GM21717 (cell line): ENCODE data around the gene STK32B.
"Not testable (repeated sequence)": the region's sequence is repeated elsewhere in the genome, so short reads cannot be mapped to it uniquely, and the experiment has no call there.

ENCODE experiments used
- ATAC-seq: cut with Tn5 transposase; IDR thresholded peaks from one replicate; pipeline ENCODE4 v1.9.1; 2021; ENCODE audit warnings: mild to moderate bottlenecking, moderate library complexity; ENCODE audit not compliant: unreplicated experiment

STK32B gene

DNA sequence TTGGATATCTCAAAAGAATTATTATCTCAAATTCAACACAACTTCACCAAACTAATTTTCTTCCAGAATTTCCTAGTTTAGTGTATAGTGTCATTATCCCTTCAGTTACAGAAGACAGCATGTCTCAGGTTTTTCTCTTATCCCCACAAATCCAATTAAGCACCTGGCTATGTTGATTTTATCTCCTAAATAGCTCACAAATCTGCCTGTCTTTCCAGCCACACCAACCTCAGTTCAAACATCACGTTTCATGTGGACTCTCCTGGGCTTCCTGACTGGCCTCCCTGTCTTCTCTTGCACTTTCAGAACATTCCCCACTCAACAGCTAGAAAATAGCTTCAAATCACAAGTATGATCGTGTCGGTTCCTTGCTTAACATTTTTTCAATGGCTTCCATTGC is 14.8 kb downstream of the STK32B start:
- no peak for ATAC-seq

DNA sequence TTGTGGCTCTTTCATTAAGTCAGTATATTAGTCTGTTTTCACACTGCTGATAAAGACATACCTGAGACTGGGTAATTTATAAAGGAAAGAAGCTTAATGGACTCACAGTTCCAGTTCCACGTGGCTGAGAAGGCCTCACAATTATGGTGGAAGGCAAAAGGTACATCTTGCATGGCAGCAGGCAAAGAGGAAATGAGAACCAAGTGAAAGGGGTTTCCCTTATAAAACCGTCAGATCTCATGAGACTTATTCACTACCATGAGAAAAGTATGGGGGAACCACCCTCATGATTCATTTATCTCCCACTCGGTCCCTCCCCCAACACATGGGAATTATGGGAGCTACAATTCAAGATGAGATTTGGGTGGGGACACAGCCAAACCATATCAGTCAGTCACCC is 15.7 kb downstream of the STK32B start:
- not testable (repeated sequence) for ATAC-seq

DNA sequence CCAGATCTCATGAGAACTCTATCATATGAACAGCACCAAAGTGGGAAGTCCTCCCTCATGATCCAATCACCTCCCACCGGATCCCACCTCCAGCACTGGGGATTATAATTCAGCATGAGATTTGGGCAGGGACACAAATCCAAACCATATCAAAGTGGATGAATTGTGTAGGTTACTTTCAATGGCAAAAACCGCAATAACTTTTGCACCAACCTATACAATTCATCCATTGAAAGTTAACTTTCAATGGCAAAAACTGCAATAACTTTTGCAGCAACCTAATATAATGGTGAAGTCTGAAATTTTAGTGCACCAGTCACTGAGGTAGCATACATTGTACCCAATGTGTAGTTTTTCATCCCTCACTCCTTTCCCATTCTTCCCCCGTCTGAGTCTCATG is 16.6 kb downstream of the STK32B start:
- ATAC-seq = no peak

DNA sequence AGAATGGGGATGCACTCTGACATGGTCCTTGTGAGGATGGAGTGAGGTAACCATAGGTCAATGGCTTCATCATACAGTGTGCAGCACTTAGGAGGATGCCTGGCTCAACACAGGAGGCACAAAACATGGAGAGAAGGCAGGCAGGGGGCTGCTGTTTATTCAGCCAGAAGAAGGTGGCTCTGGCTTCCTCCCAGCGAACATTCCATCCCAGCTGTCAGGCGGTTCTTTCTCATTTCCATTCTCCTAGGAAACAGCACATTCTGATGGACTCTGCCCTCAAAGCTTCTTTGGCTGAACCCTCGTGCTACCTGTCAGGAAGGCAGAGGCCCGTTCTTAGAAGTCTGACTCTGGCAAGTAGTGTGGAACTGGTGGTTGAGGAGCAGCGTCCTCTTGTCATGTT is 18.6 kb downstream of the STK32B start:
- no peak for ATAC-seq

DNA sequence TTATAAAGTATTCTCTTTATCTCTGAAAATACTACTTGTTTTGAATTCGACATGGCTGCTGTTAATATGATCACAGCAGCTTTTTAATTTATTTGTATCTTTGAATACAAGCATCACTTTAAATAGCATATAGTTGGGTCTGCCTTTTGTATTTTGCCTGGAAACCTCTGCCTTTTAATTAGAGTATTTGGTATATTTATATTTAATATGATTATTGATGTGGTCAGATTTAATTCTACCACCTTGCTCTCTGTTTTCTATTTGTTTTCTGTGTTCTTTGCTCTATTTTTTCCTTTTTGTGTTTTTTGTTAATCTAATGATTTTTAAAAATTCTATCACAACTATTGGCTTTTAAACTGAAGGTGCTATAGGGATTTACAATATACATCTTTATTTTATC is 21.7 kb downstream of the STK32B start:
- no peak for ATAC-seq

DNA sequence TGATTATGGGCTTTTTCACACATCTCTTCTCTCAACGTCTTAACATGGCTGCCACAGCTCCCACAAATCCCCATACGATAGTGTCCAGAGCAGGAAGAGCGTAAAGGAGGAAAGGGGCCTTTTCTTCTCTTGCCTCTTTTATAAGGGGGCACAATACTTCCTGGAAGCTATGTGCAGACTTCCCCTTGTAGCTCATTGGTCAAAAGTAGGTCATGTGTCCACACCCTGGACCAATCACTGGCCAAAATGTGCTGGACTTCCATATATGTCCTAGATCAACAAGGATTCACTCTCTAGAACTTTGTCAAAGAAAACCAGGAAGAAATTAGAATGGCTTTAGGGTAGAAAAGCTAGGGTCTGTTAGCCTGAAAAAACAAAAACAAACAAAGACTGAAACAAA is 26.7 kb downstream of the STK32B start:
- ATAC-seq = no peak

DNA sequence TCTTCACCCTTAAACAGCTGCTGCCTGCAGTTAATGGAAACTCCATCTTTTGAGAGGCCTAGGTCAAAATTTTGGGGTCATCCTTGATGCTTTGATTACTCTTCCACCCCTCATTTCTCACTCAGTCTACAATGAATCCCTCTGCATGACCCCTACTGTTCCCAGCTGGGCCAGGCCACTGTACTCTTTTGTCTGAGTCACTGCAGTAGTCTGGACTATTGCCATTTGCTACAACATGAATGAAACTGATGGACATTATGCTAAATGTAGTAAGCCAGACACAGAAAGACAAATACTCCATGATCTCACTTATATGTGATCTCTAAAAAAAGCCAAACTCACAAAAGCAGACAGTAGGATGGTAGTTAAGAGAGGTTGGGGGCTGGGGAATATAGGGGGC is 28.3 kb downstream of the STK32B start:
- no peak for ATAC-seq

DNA sequence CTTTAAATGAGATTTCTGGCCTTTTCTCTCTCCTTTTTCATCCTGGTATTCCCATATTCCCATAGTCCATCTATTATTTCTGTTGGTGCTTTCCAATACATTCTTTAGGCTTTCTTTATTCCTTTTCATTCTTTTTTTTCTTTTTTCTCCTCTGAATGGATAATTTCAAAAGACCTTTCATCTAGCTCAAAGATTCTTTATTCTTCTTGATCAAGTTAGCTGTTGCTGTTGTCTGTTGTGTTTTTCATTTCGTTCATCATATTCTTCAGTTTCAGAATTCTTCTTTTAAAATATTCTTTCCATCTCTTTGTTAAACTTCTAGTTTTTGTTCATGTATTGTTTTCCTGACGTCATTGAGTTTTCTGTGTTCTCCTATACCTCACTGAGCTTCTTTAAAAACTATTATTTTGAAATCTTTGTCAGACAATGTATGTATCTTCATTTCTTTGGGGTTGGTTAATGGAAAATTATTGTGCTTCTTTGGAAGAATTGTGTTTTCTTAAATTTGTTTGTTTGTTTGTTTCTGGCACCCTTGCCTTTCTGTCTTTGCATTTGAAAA is 30.2 kb downstream of the STK32B start:
- ATAC-seq = no peak

DNA sequence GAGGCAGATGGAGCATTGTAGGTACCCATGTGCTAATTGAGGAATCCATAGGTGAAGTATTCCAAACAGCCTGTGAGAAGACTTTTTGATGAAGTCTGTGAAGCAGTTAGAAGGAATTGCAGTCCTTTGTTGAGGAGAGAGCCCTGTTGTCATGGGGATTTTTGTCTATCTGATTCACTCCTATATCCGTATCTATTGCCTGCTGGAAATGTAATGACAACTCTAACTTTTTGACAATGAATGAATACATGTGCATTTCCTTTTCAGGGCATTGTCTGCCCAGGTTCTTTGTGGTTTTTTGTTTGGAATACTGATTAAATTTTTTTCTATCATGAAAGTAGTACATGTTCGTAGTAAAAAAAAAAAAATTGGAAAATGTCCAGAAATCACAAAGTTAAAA is 31.1 kb downstream of the STK32B start:
- no peak for ATAC-seq

DNA sequence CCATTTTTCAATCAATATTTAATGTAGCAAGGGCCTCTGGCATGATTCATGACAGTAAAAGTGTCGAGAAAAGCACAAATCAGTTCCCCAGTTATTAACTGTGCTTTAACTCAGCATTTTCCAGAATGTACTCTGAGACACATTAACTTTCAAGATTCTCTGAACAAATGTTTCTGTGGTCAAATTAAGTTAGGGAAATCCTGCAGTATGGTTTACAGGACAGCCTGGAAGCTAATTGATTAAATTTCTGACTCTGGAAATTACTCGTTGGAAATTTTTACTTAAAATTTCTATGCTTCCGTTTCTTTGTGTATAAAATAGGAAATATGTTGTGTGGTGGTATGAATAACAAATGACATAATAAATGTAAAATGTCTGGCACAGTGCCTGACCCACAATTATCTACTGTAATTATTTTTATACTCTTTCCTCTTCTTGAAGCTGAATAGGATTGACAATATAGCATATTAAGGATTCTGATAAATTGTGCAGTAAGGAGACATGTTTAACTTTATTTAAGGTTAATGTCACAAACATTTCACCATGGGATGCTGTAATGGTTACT is 33.7 kb downstream of the STK32B start:
- no peak for ATAC-seq

DNA sequence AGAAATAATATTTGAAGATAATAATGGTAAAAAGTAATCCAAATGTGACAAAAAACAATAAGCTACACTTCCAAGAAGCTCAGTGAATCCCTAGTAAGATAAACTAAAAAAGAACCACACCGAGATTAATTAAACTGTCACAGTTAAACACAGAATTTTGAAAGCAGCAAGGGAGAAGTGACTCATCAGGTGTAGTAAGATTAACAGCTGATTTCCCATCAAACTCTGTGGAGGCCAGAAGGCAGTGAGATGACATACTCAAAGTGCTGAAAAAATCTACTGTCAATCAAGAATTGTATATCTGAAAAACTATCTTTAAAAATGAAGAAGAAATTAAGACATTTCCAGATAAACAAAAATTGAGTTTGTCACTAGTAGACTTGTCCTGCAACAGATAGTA is 35.3 kb downstream of the STK32B start:
- no peak for ATAC-seq

DNA sequence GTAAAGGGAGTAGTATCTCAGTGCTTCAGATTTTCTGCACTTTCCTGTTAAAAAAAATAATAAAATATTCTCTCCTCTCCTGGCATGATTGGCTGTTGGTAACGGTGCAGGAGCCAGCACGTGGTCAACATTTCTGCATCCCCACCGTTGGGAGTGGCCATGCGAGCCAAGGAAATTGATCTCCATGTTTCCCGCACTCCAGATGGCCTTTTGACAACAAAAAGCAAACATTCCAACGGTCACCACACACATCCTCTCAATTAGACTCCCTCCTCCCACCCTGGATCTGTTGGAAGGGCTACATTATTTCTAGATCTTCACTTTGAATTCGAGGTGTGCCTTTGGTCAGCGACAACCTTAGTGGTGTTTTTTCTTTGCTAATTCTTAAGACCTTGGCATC is 45.0 kb downstream of the STK32B start:
- no peak for ATAC-seq

DNA sequence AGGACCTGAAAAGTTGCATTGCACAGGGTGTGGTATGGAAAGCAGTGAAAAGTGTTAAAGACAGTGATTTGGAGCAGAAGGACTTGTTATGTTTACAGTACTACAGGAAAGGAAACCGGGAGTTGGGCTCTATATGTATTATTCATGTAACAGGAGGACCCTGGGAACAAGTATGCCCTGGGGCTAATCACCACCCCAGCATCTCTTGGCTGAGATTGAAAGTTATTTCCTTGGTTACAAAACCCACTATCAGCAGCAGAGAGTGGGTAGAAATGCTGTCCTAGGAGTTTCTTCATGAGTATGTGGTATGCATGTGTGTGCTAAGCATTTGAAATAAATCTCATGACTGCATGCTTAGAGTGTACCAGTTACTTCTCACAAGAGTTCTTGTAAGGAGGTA is 46.9 kb downstream of the STK32B start:
- ATAC-seq = no peak

DNA sequence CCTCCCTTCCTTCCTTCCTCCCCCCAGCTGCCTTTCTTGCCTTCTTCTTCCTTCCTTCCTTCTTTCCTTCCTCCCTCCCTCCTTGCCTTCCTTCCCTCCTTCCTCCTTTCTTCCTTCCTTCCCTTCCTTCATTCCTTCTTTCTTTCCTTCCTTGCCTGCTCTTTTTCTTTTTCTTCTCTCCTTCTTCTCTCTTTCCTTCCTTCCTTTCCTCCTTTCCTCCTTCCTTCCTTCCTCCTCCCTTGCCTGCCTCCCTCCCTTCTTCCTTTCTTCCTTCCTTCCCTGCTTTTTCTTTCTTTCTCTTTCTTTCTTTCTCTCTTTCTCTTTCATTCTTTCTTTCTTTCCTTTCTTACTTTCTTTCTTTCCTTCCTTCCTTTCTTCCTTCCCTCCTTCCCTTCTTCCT is 49.1 kb downstream of the STK32B start:
- ATAC-seq = no peak

DNA sequence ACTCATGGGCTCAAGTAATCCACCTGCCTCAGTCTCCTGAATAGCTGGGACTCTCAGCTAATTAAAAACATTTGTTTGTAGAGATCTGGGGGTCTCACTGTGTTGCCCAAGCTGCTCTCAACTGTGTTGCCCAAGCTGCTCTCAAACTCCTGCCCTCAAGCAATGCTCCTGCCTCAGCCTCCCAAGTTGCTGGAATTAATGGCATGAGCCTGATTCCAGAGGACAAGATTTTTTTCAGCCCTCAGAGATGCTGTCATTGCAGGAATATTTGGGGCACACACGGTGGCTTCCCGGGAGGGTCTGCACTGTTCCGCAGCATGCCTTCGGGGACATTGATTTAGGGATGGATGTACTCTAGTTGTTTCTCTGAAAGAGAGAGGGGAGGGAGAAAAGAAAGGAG is 49.7 kb downstream of the STK32B start:
- ATAC-seq = no peak

DNA sequence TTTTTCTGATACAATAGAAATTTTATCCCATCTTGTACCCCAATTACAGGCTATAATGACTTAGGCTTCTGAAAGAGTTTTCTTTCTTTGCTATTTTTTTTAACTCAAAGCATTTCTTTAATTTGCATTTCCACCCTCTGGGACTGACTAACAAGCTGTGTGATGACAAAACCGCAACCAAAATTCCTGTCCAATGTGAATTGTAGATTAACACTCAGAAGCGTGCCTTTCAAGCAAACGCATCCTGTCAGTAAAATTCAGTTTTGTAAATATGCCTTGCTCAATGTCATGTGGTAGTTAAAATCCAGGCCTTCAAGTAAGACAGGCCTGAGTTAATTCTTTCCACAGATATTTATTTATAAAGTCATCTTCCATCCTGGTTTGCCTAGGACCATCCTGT is 50.3 kb downstream of the STK32B start:
- no peak for ATAC-seq

DNA sequence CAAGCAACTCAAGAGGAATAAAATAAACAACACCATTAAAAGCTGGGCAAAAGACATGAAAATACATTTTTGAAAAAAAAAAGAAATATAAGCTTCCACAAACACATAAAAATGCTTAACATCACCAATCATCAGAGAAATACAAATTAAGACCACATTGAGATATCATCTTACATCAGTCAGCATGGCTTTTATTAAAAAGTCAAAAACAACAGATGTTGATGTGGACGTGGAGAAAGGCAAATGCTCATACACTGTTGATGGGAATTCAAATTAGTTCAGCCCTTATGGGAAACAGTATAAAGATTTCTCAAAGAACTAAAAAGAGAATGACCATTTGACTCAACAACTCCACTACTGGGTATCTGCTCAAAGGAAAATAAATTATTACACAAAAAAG is 59.6 kb downstream of the STK32B start:
- no peak for ATAC-seq

DNA sequence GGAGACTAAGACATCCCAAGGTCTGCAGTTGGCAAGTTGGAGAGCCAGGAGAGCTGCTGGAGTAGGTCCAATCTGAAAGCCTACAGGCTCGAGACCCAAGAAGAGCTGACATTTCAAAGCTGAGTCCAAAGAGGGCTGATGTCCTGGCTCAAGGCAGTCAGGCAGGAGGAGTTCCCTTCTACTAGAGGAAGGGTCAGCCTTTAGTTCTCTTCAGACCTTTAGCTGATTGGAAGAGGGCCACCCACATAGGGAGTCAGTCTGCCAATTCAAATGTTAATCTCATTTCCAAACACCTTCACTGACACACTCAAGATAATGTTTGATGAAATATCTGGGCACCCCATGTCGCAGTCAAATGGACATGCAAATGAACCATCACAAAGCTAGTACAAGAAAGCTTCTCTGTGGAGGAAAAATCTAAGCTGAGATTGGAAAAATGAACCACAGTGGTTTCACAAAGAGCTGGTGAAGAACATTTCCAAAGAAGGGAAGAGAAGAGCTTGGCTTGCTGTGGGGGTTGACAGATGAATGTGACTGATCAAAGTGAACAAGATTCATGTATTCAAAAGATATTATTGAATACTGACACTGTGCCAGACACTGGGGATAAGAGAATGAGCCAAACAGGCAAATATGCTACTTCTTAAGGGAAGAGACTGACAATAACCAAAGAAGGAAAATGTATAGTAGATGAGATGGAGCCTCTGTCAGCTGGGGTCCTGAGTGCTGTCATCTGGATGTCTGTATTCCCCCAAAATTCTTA is 61.2 kb downstream of the STK32B start:
- no peak for ATAC-seq

DNA sequence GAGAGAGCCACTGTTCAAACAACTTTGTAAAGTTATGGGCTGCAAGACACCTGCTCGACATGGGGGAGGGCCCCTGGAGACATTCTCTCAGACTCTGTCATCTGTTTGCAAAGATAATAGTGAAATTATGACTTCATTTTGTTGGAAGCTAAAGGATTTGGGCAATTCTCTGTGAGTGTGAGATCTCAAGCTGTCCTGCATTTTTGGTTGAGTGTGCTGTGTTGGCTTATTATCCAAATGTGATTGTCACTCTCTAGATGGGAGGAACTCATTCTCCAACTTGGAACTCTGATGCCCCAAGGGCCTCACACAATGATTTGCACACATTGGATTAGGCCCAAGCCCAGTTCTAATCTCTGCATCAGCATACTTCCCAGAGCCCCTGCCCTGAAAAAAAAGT is 63.7 kb downstream of the STK32B start:
- ATAC-seq = no peak

DNA sequence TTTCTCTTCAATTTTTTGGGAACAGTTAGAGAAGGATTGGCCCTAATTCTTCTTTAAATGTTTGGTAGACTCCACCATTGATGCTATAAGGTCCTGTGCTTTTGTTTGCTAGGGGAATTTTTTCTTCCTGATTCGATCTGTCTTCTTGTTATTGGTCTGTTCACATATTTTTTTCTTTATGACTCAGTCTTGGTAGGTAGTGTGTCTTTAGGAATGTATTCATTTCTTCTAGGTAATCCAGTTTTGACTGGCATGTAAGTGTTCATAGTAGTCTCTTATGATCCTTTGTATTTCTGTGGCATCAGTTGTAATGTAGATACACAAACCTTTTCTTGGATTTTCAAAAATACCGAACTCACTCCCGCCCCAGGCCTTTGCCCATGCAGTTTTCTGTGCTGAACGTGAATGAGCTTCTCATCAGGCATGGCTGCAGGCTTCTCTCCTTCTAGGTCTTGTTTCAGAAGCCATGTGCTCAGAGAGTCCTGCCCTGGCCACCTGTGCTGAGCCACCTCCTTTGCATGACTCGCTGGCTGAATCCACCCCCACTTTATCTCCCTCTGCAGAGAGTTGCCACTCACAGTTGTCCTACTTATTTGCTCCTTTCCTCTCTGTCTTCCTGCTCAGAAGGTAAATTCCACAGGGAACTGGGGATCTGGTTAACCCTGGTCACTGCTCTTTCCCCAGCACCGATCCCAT is 67.0 kb downstream of the STK32B start:
- no peak for ATAC-seq

DNA sequence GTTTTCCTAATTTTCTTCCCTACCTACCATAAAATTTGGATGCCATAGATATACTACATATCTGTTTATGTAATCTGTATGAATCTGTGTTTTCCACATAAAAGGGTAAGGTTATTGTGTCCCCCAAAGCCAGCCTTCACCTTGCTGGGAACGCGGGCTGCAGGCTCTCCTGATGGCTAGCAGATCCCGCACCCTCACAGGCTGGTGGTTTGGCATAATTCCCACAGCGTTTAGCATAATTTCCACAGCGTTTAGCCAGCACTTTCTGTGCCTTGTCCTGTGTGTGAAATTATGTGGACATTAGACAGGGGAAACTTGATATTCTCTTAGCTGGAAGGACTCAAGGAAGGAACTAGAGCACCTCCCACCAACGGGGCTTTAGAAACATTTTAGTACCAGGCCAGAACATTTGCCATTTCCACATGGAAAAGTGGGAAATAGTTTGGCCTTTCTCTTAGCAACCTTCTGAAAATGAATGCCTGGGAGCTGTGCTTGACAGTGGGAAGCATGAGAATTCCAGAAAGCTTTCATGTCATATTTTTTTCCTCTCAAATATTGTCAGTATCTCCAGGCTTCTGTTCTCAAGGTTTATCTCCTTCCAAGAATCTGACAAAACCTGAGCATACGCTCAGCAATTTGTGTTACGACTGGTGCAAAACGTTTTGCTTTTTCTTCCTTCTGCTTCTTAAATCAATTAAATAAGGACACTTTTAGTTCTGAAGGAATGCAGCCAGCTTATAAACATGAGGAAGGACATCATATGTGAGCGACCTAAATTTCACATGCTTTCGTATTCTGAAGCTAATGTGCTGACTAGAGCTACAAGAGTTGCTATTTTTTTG is 67.9 kb downstream of the STK32B start:
- ATAC-seq = no peak
